Activated gamma-delta T cell (primary cell): ENCODE measurements around the gene UNC45B.
"Not testable (repeated sequence)": the region's sequence is repeated elsewhere in the genome, so short reads cannot be mapped to it uniquely, and the experiment has no call there.

Experiments
- DNase-seq: peaks from one replicate; lab custom pipeline; 2025; lab: John Stamatoyannopoulos, UW

Gene UNC45B

GRCh38 chr17:35142467-35142796, 5.2 kb upstream of the UNC45B start:
- no peak for DNase-seq

DNA sequence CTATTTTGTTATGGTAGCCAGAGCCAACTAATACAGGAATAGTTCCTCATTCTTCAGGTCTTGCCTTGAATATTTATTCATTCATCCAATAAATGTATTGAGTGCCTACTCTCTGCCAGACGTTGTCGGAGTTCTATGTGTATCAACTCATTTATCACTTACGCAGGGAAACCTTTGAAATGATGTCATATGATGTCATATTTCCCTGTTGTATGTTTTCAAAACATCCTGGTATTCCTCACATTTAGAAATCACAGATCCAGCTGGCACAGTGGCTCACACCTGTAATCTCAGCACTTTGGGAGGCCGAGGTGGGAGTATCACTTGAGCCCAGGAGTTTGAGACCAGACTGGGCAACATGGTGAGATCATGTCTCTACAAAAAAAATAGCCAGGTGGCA, 2.8 kb upstream of the UNC45B start:
- no peak for DNase-seq

- no peak for DNase-seq
Measured at GRCh38 chr17:35146214-35146833, 1.3 kb upstream of the UNC45B start.

DNA sequence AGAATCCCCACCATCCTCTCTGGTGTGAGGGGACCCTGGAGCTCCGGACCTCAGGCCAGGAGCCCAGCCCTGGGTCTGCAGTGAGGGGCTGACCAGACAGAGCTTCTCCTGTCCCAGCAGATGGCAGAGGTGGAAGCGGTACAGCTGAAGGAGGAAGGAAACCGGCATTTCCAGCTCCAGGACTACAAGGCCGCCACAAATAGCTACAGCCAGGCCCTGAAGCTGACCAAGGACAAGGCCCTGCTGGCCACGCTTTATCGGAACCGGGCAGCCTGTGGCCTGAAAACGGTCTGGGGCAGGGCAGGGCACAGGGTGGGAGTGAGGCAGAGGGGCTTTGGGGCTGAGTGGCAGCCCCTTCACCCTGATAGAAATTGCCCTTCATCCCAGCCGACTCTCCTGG, 527 bp downstream of the UNC45B start:
- DNase-seq: no peak

DNA sequence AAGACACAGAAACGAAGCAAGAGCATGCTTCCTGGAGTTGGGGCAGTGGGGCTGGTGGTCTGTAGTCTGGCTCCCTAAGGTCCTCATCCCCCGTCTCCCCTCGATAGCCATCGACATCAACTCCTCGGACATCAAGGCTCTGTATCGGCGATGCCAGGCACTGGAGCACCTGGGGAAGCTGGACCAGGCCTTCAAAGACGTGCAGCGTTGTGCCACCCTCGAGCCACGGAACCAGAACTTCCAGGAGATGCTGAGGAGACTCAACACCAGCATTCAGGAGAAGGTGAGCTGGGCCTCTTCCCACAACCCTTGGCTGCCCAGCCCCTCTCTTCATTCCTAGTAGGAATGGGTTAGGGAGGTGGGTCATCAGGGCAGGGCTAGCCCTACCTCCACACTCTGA, 2.3 kb downstream of the UNC45B start:
- no peak for DNase-seq

GRCh38 chr17:35151080-35151479, 3.5 kb downstream of the UNC45B start:
- not testable (repeated sequence) for DNase-seq

GRCh38 chr17:35152421-35153140, 5.0 kb downstream of the UNC45B start:
- no peak for DNase-seq

DNA sequence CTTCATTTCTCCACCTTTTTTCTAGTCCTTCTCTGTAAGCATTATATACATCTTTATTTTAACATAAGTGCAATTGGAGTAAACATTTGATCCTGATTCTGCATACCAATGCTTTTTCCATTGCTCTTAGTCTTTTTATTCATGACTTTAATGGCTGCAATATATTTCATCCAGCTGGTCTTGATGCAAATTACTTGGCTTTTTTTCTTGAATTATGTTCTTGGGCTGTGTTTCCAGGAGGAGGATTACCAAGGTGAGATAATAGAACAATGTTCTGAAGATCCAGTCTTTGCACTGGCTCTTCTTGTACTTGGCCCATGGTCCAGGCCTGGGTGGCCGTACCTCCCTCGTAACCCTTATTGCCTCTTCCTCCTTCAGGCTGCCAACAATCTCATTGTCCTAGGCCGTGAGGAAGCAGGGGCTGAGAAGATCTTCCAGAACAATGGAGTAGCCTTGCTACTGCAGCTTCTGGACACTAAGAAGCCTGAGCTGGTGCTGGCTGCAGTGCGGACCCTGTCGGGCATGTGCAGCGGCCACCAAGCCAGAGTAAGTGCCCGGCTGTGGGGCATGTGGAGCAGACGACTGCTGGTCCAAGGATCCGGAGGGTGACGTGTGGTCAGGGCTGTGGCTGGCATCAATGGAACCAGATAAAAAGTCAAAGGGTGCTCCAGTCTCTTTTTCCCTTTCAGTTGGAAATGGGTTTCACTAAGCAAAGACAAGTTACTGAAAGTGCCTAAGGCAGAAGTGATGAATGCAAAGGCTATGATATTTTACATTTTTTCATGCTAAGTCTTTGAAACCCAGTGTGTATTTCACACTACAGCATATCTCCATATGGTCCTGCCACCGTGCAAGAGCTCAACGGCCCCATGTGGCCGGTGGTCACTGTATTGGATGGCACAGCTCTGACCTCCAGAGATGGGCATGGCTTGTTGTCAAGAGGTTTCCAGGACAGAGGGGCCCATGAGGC, 6.9 kb downstream of the UNC45B start:
- no peak for DNase-seq

- DNase-seq: no peak
Measured at GRCh38 chr17:35155246-35155645, 7.6 kb downstream of the UNC45B start.

DNA sequence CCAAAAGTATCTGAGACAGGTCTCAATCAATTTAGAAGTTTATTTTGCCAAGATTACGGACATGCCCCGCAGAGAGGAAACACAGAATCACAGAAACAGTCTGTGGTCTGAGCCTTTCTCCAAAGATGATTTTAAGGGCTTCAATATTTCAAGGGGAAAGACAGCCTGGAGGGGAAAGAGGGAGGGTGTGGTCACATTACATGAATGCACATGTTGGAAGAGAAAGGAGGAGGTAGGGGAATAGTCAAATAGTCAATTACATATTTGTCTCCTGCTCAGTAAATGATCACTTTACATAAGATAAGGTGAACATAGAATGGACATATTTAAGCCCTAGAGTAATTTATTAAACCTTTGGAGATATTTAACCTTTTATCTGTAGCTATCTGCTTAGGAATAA, 12.3 kb downstream of the UNC45B start:
- DNase-seq: no peak

- DNase-seq: no peak
Measured at GRCh38 chr17:35160354-35161201, 13.0 kb downstream of the UNC45B start.

DNA sequence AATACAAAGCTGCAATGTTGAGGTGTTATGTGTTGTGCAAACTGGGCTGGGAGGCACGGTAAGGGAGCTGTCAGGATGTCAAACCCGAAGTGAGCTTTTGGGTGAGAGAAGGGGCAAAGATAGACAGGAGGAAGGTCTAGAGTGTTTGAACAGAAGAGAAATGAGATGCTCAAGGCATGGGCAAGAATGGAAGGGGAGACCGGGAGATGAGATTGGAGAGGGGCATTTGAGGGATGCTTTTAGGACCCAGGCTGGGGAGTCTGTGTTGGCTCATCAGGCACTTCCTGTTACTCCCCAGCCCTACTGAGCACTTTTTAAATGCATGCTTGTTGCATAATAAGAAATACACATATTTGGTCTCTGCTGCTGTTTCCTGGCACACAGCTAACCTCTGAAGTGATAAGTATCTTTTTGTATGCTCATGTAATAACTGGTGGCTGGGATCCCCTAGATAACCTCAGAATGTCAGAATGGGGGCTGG, 13.7 kb downstream of the UNC45B start:
- DNase-seq: no peak

DNA sequence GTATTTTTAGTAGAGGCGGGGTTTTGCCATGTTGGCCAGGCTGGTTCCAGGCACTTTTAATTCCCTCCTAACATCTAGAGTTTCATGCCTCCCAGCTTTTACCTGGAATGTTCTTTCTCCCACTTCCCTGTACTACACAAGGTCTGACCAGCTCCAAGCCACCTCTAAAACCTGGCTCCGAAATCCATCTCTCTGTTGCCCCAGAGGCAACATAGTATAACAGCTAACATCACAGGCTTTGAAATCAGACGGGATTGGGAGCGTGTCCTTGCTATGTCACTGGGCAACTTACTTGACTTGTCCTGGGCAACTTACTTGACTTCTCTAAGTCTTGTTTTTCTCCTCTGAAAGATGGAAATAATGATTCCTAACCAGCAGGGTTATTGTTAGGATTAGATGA, 15.1 kb downstream of the UNC45B start:
- DNase-seq: no peak

GRCh38 chr17:35163886-35164285, 16.3 kb downstream of the UNC45B start:
- DNase-seq: no peak

- DNase-seq: no peak
Measured at GRCh38 chr17:35164716-35165115, 17.1 kb downstream of the UNC45B start.

- no peak for DNase-seq
Measured at GRCh38 chr17:35166526-35166925, 18.9 kb downstream of the UNC45B start.

DNA sequence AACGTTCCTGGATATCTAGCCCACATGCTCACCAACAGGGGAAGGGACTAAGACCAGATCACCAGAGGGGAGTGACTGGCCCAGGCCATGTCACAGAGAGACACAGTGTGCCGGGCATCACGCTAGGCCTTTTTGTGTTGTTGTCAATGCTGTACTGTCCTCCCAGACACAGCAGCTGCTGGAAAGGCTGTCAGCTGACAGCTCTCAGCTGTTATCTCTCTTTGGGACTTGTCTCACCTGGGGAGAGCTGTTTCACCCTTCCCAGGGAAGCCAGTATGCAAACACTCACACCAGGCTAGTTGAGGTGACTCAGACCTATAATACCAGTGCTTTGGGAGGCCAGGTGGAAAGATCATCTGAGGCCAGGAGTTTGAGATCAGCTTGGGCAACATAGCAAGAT, 19.4 kb downstream of the UNC45B start:
- no peak for DNase-seq

GRCh38 chr17:35167666-35168065, 20.0 kb downstream of the UNC45B start:
- DNase-seq: no peak

DNA sequence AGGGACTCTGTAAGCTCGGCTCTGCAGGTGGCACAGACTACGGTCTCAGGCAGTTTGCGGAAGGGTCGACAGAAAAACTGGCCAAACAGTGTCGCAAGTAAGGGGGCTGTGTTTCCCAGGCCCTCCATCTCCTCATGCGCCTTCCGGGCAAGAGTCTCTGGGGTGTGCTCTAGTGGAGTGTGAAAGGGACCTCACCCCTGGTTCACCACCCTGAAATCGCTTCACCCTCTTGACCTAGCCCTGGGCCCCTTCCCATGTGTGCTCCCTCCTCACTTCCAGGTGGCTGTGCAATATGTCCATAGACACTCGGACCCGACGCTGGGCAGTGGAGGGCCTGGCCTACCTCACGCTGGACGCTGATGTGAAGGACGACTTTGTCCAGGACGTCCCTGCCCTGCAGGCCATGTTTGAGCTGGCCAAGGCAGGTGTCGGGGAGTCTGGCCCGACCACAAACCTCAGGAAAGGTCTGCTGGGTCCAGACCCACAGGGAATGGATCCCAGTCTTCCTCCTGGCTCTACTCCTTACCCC, 22.3 kb downstream of the UNC45B start:
- DNase-seq: no peak

DNA sequence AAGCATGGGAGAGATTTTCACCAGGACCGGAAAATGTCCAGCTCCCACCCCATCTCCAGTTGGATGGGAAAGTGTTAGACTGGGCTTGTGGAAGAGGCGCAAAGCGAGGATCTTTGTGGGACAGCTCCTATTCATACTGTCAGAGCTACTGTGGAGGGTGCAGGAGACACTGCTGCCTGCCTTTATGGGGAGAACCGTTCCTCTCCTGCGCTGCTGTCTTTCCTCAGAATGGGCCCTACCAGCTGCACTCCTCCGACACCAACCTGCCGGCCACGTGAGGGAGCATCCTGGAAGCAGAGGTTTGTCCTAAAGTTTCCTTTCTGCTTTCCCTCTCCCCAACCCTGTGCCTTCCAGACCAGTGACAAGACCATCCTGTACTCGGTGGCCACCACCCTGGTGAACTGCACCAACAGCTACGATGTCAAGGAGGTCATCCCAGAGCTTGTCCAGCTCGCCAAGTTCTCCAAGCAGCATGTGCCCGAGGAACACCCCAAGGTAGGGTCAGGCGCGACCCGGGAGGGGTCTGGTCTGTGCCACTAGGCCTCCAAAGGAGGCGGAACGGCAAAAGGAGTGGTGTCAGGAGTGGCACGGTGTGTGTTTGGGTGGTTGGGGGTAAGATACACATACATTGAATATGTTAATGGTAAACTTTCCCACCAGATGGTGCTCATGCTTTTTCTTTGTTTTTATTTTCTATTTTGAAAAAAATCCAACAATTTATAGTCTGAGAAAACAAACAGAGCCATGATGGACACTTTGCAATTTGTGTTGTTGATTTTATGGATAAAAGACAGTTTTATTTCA, 23.6 kb downstream of the UNC45B start:
- no peak for DNase-seq

GRCh38 chr17:35171834-35172233, 24.2 kb downstream of the UNC45B start:
- no peak for DNase-seq
